Cerebellar nuclear complex (tissue), 1 donor: ENCODE results near the gene FOXC2.
A peak's percentile ranks its signal among the peaks of the same experiment; 100 is the strongest.

Experiments used
- DNase-seq, 2 experiments: peaks; one replicate each; lab custom pipeline; 2025; lab: John Stamatoyannopoulos, UW

The FOXC2 gene

GRCh38 chr16:86556576-86556975 is 10.1 kb upstream of the FOXC2 start:
- no peak for DNase-seq

GRCh38 chr16:86557587-86557986 is 9.0 kb upstream of the FOXC2 start:
- DNase-seq, result no peak

GRCh38 chr16:86558355-86559193 is 8.1 kb upstream of the FOXC2 start:
- DNase-seq, result no peak

- DNase-seq, result no peak
Observed at GRCh38 chr16:86559802-86560305, 6.8 kb upstream of the FOXC2 start.

GRCh38 chr16:86562356-86562755 is 4.3 kb upstream of the FOXC2 start:
- DNase-seq, result no peak

- peak; percentile 24 to 72 for DNase-seq
Observed at GRCh38 chr16:86563469-86564345, 2.9 kb upstream of the FOXC2 start.

GRCh38 chr16:86565181-86565631 is 1.4 kb upstream of the FOXC2 start:
- DNase-seq, result no peak

DNA sequence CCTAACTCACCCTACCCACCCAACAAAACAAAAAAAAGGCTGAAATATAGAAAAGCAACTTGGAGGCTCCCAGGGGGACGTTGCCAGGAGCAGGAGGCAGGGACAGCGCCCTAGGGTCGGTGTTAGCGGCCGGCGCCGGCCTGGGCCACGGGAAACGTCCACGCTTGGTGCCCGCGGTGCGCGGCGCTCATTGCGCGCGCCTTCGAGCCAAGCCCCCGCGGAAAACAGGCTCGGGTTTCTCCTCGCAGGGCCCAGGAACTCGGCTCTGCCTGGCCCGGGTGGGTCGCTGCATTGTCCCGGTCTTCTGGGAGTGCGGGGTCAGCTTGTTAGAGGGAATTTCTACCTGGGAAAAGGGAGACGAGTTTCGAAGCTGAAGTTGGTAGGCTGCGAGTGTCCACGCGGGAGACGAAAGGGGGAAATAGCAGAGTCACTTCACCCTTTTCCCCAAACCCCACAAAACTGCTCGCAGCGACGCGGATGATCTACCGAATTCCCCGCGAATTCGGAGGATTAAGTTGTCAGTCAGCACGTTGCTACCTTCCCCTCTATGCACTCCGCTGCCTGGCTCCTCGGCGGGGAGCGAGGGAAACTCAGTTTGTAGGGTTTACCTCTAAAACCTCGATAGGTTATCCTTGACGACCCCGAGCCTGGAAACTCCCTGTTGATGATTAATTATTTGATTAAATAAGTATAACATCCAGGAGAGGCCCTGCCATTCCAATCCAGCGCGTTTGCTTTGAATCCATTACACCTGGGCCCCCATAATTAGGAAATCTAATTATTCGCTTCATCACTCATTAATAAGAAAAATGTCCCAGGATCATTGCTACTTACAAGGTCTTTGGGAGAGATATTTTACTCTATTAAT is 751 bp upstream of the FOXC2 start:
- DNase-seq, result no peak

GRCh38 chr16:86566966-86567700 is 504 bp downstream of the FOXC2 start:
- no peak for DNase-seq

DNA sequence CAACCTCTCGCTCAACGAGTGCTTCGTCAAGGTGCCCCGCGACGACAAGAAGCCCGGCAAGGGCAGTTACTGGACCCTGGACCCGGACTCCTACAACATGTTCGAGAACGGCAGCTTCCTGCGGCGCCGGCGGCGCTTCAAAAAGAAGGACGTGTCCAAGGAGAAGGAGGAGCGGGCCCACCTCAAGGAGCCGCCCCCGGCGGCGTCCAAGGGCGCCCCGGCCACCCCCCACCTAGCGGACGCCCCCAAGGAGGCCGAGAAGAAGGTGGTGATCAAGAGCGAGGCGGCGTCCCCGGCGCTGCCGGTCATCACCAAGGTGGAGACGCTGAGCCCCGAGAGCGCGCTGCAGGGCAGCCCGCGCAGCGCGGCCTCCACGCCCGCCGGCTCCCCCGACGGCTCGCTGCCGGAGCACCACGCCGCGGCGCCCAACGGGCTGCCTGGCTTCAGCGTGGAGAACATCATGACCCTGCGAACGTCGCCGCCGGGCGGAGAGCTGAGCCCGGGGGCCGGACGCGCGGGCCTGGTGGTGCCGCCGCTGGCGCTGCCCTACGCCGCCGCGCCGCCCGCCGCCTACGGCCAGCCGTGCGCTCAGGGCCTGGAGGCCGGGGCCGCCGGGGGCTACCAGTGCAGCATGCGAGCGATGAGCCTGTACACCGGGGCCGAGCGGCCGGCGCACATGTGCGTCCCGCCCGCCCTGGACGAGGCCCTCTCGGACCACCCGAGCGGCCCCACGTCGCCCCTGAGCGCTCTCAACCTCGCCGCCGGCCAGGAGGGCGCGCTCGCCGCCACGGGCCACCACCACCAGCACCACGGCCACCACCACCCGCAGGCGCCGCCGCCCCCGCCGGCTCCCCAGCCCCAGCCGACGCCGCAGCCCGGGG is 1.3 kb downstream of the FOXC2 start:
- DNase-seq, result no peak

DNA sequence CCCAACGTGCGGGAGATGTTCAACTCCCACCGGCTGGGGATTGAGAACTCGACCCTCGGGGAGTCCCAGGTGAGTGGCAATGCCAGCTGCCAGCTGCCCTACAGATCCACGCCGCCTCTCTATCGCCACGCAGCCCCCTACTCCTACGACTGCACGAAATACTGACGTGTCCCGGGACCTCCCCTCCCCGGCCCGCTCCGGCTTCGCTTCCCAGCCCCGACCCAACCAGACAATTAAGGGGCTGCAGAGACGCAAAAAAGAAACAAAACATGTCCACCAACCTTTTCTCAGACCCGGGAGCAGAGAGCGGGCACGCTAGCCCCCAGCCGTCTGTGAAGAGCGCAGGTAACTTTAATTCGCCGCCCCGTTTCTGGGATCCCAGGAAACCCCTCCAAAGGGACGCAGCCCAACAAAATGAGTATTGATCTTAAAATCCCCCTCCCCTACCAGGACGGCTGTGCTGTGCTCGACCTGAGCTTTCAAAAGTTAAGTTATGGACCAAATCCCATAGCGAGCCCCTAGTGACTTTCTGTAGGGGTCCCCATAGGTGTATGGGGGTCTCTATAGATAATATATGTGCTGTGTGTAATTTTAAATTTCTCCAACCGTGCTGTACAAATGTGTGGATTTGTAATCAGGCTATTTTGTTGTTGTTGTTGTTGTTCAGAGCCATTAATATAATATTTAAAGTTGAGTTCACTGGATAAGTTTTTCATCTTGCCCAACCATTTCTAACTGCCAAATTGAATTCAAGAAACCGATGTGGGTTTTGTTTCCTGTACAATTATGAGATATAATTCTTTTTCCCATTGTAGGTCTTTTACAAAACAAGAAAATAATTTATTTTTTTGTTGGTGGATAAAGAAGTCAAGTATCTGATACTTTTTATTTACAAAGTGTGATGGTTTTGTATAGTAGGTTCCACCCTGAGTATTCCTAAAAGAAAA is 2.3 kb downstream of the FOXC2 start:
- no peak for DNase-seq

DNA sequence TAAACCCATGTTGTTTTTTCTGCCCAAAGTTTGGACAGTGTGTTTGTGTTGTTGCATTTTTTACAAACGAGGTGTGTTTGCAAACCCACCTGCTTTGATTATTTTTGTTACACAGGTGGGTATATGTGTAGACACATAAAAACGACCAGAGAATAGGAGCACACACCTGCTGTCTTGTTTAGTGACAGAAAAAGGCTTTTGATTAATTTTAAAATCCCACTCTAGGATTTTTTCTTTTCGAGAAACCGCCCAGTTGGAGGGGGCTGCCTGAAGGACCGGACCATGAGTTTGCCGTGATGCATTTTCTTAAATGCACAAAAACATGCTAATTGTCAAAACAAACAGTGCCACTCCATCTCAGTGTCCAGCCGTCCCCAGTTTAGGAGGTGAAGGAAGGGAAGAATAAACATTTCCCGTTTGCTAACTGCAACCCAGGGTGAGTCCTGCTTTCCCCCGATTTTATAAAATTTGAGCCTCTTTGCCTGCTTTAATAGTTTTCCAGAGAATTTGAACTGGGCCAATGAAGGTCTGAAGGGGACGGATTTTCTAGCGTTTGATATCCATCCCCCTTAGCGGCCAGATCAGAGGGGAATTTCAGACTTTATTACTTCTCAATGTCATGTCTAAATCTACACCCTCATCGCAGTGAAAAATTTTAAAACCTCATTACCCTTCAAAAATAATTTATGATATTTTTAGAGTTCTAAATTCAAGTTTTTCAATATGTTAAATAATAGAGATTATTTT is 3.2 kb downstream of the FOXC2 start:
- no peak for DNase-seq

DNA sequence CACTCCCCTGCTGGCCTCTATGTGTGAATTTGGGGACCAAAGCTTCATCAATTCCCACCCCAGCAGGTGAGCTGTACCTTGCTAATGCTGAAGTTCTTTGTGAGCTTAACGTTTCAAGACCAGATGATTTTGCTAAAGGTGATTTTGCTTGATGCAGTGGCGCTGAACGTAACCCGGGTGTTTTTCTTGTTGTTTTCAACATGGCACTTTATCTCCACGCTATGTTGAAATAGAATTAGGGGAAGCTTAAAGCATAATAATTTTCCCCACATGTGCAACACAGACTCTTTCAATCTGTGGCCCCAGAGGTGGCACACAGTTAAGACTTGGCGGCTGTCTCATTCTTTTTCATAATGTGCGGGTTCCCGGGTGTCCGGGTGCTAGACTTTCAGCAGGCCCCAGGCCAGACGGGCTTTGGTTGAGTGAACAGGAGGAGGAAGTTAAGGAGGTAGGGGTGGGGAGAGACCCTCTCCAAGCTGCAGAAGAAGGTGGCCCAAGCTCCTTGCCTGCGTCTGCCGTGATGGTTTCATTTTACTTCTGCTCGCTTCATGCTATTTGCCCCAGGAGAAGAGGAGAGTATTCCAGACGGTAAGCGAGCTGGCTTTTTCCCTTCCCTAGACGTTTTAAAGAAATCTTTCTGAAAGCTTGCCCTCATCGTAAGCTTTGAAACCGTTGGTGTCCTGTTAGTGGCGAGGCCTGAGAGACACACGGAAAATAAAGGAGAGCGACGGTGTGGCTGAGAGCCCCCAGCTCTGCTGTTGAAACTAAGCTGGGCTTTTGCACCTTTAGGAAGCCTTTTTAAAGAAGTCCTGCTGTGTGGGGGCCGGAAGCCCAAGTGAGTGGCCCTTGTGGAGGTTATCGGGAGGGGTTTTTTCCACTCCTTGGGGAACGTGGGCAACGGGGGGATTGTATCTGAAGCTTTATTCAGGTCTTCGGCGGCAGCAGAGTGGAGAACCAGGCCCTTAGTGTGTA is 4.2 kb downstream of the FOXC2 start:
- no peak for DNase-seq

GRCh38 chr16:86571530-86571915 is 4.9 kb downstream of the FOXC2 start:
- DNase-seq, result no peak

GRCh38 chr16:86572041-86572521 is 5.5 kb downstream of the FOXC2 start:
- DNase-seq, result no peak

- no peak for DNase-seq
Observed at GRCh38 chr16:86572606-86573005, 6.0 kb downstream of the FOXC2 start.

DNA sequence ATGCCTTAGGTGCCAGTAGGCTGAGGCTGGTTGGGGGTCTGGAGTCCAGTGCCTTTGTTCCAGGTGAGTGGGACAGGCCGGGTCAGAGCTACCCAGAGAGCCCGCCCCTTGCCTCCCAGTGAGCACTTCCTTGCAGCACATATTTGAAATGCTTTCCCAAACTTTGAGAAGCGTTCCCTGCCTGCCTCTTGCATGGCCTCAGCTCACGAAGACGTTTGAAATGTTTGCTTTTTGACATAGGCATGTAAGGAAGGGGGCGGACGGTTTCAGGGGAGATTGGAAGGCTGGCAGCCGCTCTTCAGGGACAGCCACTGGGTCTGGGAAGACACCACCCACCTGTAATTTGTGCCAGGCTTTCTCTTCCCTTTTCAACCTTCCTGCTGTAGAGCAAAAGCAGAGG is 6.6 kb downstream of the FOXC2 start:
- no peak for DNase-seq
